ENCODE measurements around the gene PECR.

DNA sequence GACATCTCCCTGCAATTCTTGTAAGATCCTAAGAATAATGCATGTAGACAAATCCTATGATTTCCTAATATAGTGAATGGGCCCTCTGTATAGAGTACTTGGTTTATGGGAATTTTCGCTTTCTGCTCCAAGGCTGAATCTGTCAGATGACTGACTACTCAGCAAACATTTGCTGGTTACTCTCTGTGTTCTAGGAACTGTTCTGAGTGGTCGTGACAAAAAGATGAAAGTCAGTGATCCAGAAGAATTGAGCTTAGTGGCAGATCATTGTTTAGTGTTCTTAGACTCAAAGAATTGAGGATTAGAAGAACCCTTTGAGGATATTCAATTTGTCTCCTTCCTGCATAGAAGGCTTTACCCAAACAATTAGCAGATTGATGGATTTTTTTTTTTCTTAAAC lies 37.5 kb upstream of the PECR start:
- TF ChIP-seq, protein P1, sequence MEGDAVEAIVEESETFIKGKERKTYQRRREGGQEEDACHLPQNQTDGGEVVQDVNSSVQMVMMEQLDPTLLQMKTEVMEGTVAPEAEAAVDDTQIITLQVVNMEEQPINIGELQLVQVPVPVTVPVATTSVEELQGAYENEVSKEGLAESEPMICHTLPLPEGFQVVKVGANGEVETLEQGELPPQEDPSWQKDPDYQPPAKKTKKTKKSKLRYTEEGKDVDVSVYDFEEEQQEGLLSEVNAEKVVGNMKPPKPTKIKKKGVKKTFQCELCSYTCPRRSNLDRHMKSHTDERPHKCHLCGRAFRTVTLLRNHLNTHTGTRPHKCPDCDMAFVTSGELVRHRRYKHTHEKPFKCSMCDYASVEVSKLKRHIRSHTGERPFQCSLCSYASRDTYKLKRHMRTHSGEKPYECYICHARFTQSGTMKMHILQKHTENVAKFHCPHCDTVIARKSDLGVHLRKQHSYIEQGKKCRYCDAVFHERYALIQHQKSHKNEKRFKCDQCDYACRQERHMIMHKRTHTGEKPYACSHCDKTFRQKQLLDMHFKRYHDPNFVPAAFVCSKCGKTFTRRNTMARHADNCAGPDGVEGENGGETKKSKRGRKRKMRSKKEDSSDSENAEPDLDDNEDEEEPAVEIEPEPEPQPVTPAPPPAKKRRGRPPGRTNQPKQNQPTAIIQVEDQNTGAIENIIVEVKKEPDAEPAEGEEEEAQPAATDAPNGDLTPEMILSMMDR (IDR thresholded peaks at IDR 0.05): no peak
- no peak for TF ChIP-seq POLR2A (IDR thresholded peaks at IDR 0.05)

Data from breast epithelium (tissue), 3 donors.